ENCODE data around the gene NCAM1.

NCAM1 gene

GRCh38 chr11:113311536-113311935 lies 350.3 kb downstream of the NCAM1 start:
- DNase-seq (ENCODE audit: extremely low spot score) = no peak
- POLR2A ChIA-PET = no interaction called here

GRCh38 chr11:113313601-113314000 lies 352.4 kb downstream of the NCAM1 start:
- ChIA-PET POLR2A (interaction anchor here (0.9 to 1.0 kb wide), 2 partner anchors 12 to 19 kb away, joined by 4 to 5 read pairs; no protein-coding TSS in a partner anchor), CTCF (no interaction called here)
- TF ChIP-seq FOXK2 (IDR thresholded peaks at IDR 0.05) (no peak), BHLHE40 (IDR thresholded peaks at IDR 0.05; ENCODE audit: borderline replicate concordance) (no peak), FOXA1 (IDR thresholded peaks at IDR 0.05) (no peak), NFRKB (IDR thresholded peaks at IDR 0.05) (no peak), SP1 (IDR thresholded peaks at IDR 0.05) (no peak), CTBP1 (IDR thresholded peaks at IDR 0.05; ENCODE audit: borderline replicate concordance) (no peak), FOXM1 (IDR thresholded peaks at IDR 0.05; ENCODE audit: borderline replicate concordance) (no peak), LEF1 (IDR thresholded peaks at IDR 0.05; ENCODE audit: borderline replicate concordance) (no peak), ARNT (IDR thresholded peaks at IDR 0.05) (no peak), L3MBTL2 (conservative IDR thresholded peaks at IDR 0.05) (no peak), ELF4 (IDR thresholded peaks at IDR 0.05) (no peak), ZNF384 (IDR thresholded peaks at IDR 0.05) (no peak), PKNOX1 (IDR thresholded peaks at IDR 0.05) (no peak), SUZ12 (IDR thresholded peaks at IDR 0.05) (no peak), HDGF (IDR thresholded peaks at IDR 0.05; ENCODE audit: borderline replicate concordance) (no peak), TARDBP (IDR thresholded peaks at IDR 0.05) (no peak)
- DNase-seq (ENCODE audit: extremely low spot score) = no peak

More at GRCh38 chr11:113311536-113311935, 350.3 kb downstream of the NCAM1 start:
- TF ChIP-seq ZNF384 (IDR thresholded peaks at IDR 0.05) (no peak), SUZ12 (IDR thresholded peaks at IDR 0.05) (no peak), TARDBP (IDR thresholded peaks at IDR 0.05) (no peak), BHLHE40 (IDR thresholded peaks at IDR 0.05; ENCODE audit: borderline replicate concordance) (no peak), L3MBTL2 (conservative IDR thresholded peaks at IDR 0.05) (no peak), PKNOX1 (IDR thresholded peaks at IDR 0.05) (no peak)
- CTCF ChIA-PET = no interaction called here

GRCh38 chr11:113314065-113314388 lies 352.8 kb downstream of the NCAM1 start:
- no peak for TF ChIP-seq PKNOX1 (IDR thresholded peaks at IDR 0.05)
- peak; percentile 87 for TF ChIP-seq L3MBTL2 (conservative IDR thresholded peaks at IDR 0.05)
- CTCF ChIA-PET = no interaction called here
- POLR2A ChIA-PET = interaction anchor here (0.6 to 1.0 kb wide), 5 partner anchors 10 to 219 kb away, joined by 3 to 5 read pairs (median 4); no protein-coding TSS in a partner anchor
- no peak for DNase-seq (ENCODE audit: extremely low spot score)

GRCh38 chr11:113314389-113315301 lies 353.4 kb downstream of the NCAM1 start, which contains the start of gene TTC12:
Gene TTC12, plus strand, starts transcription at chr11:113314583. Its CDS starts 1,675 bp downstream, at chr11:113316258.
- CTCF ChIA-PET = no interaction called here
- TF ChIP-seq FOXK2 (IDR thresholded peaks at IDR 0.05) (no peak), FOXM1 (IDR thresholded peaks at IDR 0.05; ENCODE audit: borderline replicate concordance) (no peak), FOXA1 (IDR thresholded peaks at IDR 0.05) (no peak), SUZ12 (IDR thresholded peaks at IDR 0.05) (no peak), ZNF384 (IDR thresholded peaks at IDR 0.05) (no peak), L3MBTL2 (conservative IDR thresholded peaks at IDR 0.05) (no peak), HDGF (IDR thresholded peaks at IDR 0.05; ENCODE audit: borderline replicate concordance) (no peak), BHLHE40 (IDR thresholded peaks at IDR 0.05; ENCODE audit: borderline replicate concordance) (no peak), CTBP1 (IDR thresholded peaks at IDR 0.05; ENCODE audit: borderline replicate concordance) (no peak), PKNOX1 (IDR thresholded peaks at IDR 0.05) (no peak), ELF4 (IDR thresholded peaks at IDR 0.05) (no peak), SP1 (IDR thresholded peaks at IDR 0.05) (no peak), LEF1 (IDR thresholded peaks at IDR 0.05; ENCODE audit: borderline replicate concordance) (no peak)
- POLR2A ChIA-PET = interaction anchor here (0.6 to 1.0 kb wide), 5 partner anchors 10 to 220 kb away, joined by 3 to 5 read pairs (median 4); no protein-coding TSS in a partner anchor
- DNase-seq (ENCODE audit: extremely low spot score) = peak; percentile 94

GRCh38 chr11:113315811-113316210 lies 354.6 kb downstream of the NCAM1 start:
- no peak for DNase-seq (ENCODE audit: extremely low spot score)
- ChIA-PET POLR2A (no interaction called here), CTCF (interaction anchor here (0.7 kb wide), 1 partner anchor 13 kb away, joined by 3 read pairs; no protein-coding TSS in a partner anchor)
- TF ChIP-seq FOXA1 (IDR thresholded peaks at IDR 0.05) (no peak), PKNOX1 (IDR thresholded peaks at IDR 0.05) (no peak), SP1 (IDR thresholded peaks at IDR 0.05) (no peak), ELF4 (IDR thresholded peaks at IDR 0.05) (no peak), SUZ12 (IDR thresholded peaks at IDR 0.05) (no peak), FOXK2 (IDR thresholded peaks at IDR 0.05) (no peak), NFRKB (IDR thresholded peaks at IDR 0.05) (no peak), LEF1 (IDR thresholded peaks at IDR 0.05; ENCODE audit: borderline replicate concordance) (no peak), BHLHE40 (IDR thresholded peaks at IDR 0.05; ENCODE audit: borderline replicate concordance) (no peak), FOXM1 (IDR thresholded peaks at IDR 0.05; ENCODE audit: borderline replicate concordance) (no peak), ARNT (IDR thresholded peaks at IDR 0.05) (no peak), ZNF384 (IDR thresholded peaks at IDR 0.05) (no peak), TARDBP (IDR thresholded peaks at IDR 0.05) (no peak), CTBP1 (IDR thresholded peaks at IDR 0.05; ENCODE audit: borderline replicate concordance) (no peak), L3MBTL2 (conservative IDR thresholded peaks at IDR 0.05) (no peak)
